Loucy (cell line): ENCODE measurements around the gene SCAP.

Experiments used
- EZH2phosphoT487 ChIP-seq: fragments of 200-600 bp; IDR thresholded peaks from 2 replicates; pipeline ENCODE4 v1.6.1; 2018; ENCODE audit warnings: antibody characterized with exemption, mild to moderate bottlenecking, moderate library complexity, borderline replicate concordance
- TF ChIP-seq, protein P1 (sequence below): fragments of 200-600 bp; sonication (generic); conservative IDR thresholded peaks from 2 replicates; pipeline ENCODE4 v1.5.1; 2014; ENCODE audit warnings: mild to moderate bottlenecking, antibody characterized with exemption, low read length

DNA sequence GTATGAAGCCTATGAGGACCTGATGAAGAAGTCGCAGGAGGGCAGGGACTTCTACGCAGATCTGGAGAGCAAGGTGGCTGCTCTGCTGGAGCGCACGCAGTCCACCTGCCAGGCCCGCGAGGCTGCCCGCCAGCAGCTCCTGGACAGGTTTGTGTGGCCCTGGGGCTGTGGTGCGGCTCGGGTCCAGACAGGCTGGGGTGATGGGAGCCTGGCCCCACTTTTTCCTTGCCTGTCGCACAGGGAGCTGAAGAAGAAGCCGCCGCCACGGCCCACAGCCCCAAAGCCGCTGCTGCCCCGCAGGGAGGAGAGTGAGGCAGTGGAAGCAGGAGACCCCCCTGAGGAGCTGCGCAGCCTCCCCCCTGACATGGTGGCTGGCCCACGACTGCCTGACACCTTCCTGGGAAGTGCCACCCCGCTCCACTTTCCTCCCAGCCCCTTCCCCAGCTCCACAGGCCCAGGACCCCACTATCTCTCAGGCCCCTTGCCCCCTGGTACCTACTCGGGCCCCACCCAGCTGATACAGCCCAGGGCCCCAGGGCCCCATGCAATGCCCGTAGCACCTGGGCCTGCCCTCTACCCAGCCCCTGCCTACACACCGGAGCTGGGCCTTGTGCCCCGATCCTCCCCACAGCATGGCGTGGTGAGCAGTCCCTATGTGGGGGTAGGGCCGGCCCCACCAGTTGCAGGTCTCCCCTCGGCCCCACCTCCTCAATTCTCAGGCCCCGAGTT is 65.9 kb downstream of the SCAP start:
- TF ChIP-seq, protein P1, sequence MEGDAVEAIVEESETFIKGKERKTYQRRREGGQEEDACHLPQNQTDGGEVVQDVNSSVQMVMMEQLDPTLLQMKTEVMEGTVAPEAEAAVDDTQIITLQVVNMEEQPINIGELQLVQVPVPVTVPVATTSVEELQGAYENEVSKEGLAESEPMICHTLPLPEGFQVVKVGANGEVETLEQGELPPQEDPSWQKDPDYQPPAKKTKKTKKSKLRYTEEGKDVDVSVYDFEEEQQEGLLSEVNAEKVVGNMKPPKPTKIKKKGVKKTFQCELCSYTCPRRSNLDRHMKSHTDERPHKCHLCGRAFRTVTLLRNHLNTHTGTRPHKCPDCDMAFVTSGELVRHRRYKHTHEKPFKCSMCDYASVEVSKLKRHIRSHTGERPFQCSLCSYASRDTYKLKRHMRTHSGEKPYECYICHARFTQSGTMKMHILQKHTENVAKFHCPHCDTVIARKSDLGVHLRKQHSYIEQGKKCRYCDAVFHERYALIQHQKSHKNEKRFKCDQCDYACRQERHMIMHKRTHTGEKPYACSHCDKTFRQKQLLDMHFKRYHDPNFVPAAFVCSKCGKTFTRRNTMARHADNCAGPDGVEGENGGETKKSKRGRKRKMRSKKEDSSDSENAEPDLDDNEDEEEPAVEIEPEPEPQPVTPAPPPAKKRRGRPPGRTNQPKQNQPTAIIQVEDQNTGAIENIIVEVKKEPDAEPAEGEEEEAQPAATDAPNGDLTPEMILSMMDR: no peak
- TF ChIP-seq EZH2phosphoT487: no peak
